ENCODE results near the gene CCDC102A.

Gene CCDC102A

GRCh38 chr16:57513371-57514102 is 22.8 kb downstream of the CCDC102A start:
- H3K9me3 ChIP-seq (ENCODE audit: control insufficient read depth, low read length), result no peaks in the 10 kb centered on the region
- H3K4me1 ChIP-seq (ENCODE audit: control insufficient read depth, insufficient read depth, low read length, poor library complexity, severe bottlenecking), result no peaks in the 10 kb centered on the region
- peaks cover 11% of the 10 kb centered on the region for H3K36me3 ChIP-seq (ENCODE audit: control insufficient read depth, insufficient read depth, low read length)
- H3K4me3 ChIP-seq (ENCODE audit: insufficient read depth, low read depth, low read length, poor library complexity, severe bottlenecking), result no peak overlapping the region
- DNase-seq, result no peak
- no peaks in the 10 kb centered on the region for H3K27me3 ChIP-seq (replicated peaks; ENCODE audit: control insufficient read depth, insufficient read depth, low read length, poor library complexity, severe bottlenecking)
- H3K27ac ChIP-seq (ENCODE audit: insufficient read depth, low read length, poor library complexity, severe bottlenecking), result no peak overlapping the region

DNA sequence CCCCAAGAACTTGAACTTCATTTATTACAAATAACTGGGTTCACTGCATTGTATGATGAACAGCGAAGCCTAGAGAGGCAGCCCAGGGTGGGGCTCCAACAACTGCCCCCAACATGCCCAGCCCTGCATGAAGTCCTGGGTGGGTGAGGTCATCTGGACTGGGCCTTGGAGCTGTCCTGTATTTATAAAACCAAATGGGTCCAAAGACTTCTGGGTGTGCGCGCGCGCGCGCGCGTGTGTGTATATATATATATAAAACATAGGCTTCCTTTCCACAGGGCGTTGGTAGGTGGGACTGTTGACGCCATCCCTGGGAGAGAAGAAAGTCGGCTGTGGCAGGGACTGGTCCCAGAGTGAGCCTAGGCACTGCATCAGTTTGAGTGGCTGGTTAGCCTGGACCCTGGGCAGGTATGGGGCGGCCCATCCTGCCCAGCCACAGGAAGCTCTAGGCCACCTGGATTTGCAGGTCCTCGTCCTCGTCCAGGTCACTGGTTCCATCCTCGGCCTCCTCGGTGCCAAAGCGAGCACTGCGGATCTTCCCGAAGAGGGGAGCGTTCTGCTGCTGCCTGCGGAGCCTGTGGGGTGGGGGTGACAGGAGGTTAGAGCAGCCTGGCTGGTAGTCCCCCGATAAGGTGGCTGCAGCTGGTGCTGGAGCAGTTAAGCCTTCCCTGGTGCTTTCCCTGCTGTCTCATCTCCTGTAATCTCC is 23.9 kb downstream of the CCDC102A start:
- no peak overlapping the region for H3K27ac ChIP-seq (ENCODE audit: insufficient read depth, low read length, poor library complexity, severe bottlenecking)
- no peaks in the 10 kb centered on the region for H3K4me1 ChIP-seq (ENCODE audit: control insufficient read depth, insufficient read depth, low read length, poor library complexity, severe bottlenecking)
- H3K9me3 ChIP-seq (ENCODE audit: control insufficient read depth, low read length), result no peaks in the 10 kb centered on the region
- H3K36me3 ChIP-seq (ENCODE audit: control insufficient read depth, insufficient read depth, low read length), result peaks cover 6% of the 10 kb centered on the region
- H3K4me3 ChIP-seq (ENCODE audit: insufficient read depth, low read depth, low read length, poor library complexity, severe bottlenecking), result no peak overlapping the region
- no peak for DNase-seq
- no peaks in the 10 kb centered on the region for H3K27me3 ChIP-seq (replicated peaks; ENCODE audit: control insufficient read depth, insufficient read depth, low read length, poor library complexity, severe bottlenecking)

DNA sequence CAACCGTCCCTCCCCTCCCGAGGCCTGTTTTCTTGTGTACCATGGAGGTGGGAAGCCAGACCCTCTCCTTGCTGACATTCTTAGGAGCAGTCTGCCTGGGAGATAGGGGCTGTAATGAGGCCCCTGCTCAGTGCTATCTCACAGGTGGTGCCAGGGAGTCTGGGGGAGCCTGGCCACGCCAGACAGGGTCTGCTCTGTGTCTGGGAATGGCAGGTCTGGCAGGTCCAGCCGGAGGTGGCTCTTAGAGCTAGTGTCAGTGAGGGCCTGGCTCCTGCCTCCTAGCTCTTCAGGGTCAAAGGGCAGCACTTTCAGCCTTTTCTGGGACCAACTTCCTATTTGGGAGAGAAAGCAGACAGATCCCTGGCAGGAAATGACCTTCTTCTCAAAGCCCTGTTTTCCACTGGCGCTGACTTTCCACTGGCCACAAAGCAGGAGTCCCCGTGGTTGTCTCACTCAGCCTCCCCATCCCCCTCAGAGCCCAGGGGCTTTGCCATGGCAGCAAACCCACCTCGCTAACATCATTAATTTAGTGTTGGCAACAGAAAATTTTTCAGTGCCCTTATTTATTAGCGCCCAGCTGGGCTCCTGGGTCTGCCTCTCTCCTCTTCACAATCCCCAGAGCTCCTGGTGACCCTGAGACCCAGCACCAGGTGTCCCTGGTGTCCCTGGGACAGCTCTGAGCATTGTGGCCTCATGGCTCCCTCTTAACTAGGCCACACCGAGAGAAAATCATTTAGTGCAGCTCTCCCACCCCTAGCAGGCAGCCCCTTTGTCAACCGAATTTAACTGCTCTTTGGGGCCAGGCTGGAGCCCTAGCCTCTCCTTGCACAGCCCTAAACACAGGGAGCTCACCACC is 26.1 kb downstream of the CCDC102A start:
- Histone ChIP-seq H3K4me3 (ENCODE audit: insufficient read depth, low read depth, low read length, poor library complexity, severe bottlenecking) (no peak overlapping the region), H3K36me3 (ENCODE audit: control insufficient read depth, insufficient read depth, low read length) (no peaks in the 10 kb centered on the region), H3K27ac (ENCODE audit: insufficient read depth, low read length, poor library complexity, severe bottlenecking) (no peak overlapping the region), H3K4me1 (ENCODE audit: control insufficient read depth, insufficient read depth, low read length, poor library complexity, severe bottlenecking) (no peaks in the 10 kb centered on the region), H3K9me3 (ENCODE audit: control insufficient read depth, low read length) (no peaks in the 10 kb centered on the region), H3K27me3 (replicated peaks; ENCODE audit: control insufficient read depth, insufficient read depth, low read length, poor library complexity, severe bottlenecking) (no peaks in the 10 kb centered on the region)
- no peak for DNase-seq

DNA sequence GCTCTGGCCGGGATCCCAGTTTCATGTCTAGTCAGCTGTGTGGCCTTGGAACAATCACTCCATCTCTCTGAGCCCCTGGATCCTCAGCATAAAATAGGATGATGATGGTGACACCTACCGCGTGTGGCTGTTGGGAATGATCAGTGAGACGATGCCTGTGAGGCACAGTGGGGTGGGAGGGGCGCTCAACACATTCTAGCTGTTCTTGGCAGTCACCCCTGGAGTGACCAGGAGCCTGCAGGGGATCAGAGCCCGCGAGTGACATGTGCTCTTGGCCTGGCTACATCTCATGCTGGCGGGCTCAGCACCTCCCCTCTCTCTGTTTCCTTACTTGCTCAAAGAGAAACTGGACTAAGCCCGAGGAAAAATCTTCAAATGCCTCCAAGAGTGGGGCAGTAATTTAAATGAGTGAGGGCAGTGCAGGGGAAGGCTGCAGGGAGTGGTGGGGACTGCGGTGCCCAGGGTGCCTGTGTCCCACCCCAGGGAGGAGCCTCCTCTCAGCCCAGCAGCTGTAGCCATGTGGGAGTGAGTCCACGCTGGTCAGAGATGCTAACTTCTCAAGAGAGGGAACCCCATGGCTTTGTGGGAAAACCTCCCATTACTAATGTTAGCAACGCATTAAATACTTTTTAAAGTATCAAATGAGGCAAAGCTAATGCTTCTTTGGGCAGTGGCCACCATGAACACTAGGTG is 27.0 kb downstream of the CCDC102A start:
- Histone ChIP-seq H3K27me3 (replicated peaks; ENCODE audit: control insufficient read depth, insufficient read depth, low read length, poor library complexity, severe bottlenecking) (no peaks in the 10 kb centered on the region), H3K9me3 (ENCODE audit: control insufficient read depth, low read length) (no peaks in the 10 kb centered on the region), H3K27ac (ENCODE audit: insufficient read depth, low read length, poor library complexity, severe bottlenecking) (no peak overlapping the region), H3K4me3 (ENCODE audit: insufficient read depth, low read depth, low read length, poor library complexity, severe bottlenecking) (no peak overlapping the region), H3K4me1 (ENCODE audit: control insufficient read depth, insufficient read depth, low read length, poor library complexity, severe bottlenecking) (no peaks in the 10 kb centered on the region), H3K36me3 (ENCODE audit: control insufficient read depth, insufficient read depth, low read length) (no peaks in the 10 kb centered on the region)
- no peak for DNase-seq

DNA sequence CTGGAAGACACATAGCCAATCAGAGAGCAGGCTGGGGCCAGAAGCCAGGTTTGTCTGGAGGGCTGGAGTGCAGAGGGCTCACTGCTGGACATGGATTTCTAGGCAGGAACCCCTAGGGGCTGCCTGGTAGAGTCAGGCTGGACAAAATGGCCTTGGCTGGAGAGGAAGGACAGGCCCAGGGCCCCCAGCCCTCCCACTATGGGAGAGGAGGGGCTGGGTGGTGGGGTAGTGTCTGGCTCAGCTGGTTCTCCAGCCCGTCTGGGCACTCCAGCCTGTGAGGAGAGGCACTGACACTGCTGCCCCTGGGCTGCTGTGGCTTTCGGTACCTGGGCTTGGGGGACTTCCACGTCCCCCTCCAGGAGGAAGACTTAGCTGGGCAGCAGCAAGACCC is 28.3 kb downstream of the CCDC102A start:
- H3K27ac ChIP-seq (ENCODE audit: insufficient read depth, low read length, poor library complexity, severe bottlenecking), result no peak overlapping the region
- no peaks in the 10 kb centered on the region for H3K4me1 ChIP-seq (ENCODE audit: control insufficient read depth, insufficient read depth, low read length, poor library complexity, severe bottlenecking)
- no peak for DNase-seq
- H3K4me3 ChIP-seq (ENCODE audit: insufficient read depth, low read depth, low read length, poor library complexity, severe bottlenecking), result no peak overlapping the region
- no peaks in the 10 kb centered on the region for H3K36me3 ChIP-seq (ENCODE audit: control insufficient read depth, insufficient read depth, low read length)
- H3K9me3 ChIP-seq (ENCODE audit: control insufficient read depth, low read length), result no peaks in the 10 kb centered on the region
- no peaks in the 10 kb centered on the region for H3K27me3 ChIP-seq (replicated peaks; ENCODE audit: control insufficient read depth, insufficient read depth, low read length, poor library complexity, severe bottlenecking)

DNA sequence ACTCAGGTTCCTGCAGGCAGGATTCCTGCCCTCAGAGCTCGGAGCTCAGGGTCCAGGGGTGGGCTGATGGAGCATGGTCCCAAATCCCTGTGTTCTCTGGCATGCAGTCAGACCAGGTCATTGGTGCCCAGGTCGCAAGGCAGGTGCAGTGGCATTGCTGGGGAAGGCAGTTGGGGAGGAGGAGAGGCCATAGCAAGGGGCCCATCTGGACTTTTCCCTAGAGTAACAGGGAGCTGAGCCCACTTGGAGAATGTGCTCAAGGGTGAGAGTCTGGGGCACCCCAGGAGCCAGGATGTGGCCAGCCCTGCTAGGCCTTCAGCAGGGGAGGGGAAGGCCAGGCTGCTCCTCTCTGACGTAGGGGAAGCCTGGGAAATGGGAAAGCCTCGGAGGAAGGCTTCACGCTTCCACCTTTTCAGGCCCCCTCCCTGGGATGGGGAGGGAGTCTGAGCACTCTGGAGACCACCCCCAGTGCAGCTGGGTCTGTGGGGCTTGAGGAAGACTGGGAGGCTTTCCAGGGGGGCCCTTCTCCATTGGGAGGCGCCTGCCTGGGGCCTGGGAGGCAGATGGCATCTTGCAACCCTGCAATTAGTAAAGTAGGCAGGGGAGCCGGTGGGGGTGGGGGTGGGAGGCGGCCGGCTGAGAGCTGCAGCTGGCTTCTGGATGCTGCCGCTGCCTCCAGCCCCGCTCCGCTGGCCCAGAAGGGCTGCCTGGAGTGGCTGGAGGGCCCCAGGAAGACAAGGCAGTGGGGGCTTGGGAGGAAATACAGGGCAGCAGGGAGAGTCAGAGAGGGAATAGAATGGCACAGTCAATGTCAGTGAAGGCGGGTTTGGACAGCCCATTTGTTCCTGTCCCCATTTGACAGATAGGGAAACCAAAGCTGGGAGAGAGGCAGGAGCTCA is 29.0 kb downstream of the CCDC102A start:
- Histone ChIP-seq H3K4me3 (ENCODE audit: insufficient read depth, low read depth, low read length, poor library complexity, severe bottlenecking) (no peak overlapping the region), H3K4me1 (ENCODE audit: control insufficient read depth, insufficient read depth, low read length, poor library complexity, severe bottlenecking) (no peaks in the 10 kb centered on the region), H3K27ac (ENCODE audit: insufficient read depth, low read length, poor library complexity, severe bottlenecking) (no peak overlapping the region), H3K9me3 (ENCODE audit: control insufficient read depth, low read length) (no peaks in the 10 kb centered on the region), H3K27me3 (replicated peaks; ENCODE audit: control insufficient read depth, insufficient read depth, low read length, poor library complexity, severe bottlenecking) (no peaks in the 10 kb centered on the region), H3K36me3 (ENCODE audit: control insufficient read depth, insufficient read depth, low read length) (no peaks in the 10 kb centered on the region)
- no peak for DNase-seq

DNA sequence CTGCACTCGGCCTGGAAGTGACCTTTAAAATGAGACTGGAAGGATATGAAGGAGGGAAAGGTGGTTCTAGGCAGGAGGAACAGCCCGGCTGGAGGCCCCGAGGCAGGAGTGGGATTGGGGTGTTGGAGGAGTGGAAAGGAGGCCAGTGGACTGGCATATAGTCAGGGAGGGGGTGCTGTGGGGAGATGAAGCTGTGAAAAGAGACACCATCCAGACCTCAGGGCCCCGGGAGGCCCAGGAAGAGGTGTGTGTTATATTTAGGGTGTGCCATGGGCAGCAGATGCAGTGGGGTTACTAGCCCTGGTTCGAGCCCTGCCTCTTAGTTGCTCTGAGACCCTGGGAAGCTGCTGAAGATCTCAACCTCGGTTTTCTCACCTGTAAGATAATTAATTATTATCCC is 31.2 kb downstream of the CCDC102A start:
- H3K9me3 ChIP-seq (ENCODE audit: control insufficient read depth, low read length), result no peaks in the 10 kb centered on the region
- no peak overlapping the region for H3K4me3 ChIP-seq (ENCODE audit: insufficient read depth, low read depth, low read length, poor library complexity, severe bottlenecking)
- DNase-seq, result no peak
- H3K36me3 ChIP-seq (ENCODE audit: control insufficient read depth, insufficient read depth, low read length), result no peaks in the 10 kb centered on the region
- H3K4me1 ChIP-seq (ENCODE audit: control insufficient read depth, insufficient read depth, low read length, poor library complexity, severe bottlenecking), result no peaks in the 10 kb centered on the region
- H3K27me3 ChIP-seq (replicated peaks; ENCODE audit: control insufficient read depth, insufficient read depth, low read length, poor library complexity, severe bottlenecking), result no peaks in the 10 kb centered on the region
- no peak overlapping the region for H3K27ac ChIP-seq (ENCODE audit: insufficient read depth, low read length, poor library complexity, severe bottlenecking)

GRCh38 chr16:57504491-57504890 is 31.9 kb downstream of the CCDC102A start:
- no peak overlapping the region for H3K27ac ChIP-seq (ENCODE audit: insufficient read depth, low read length, poor library complexity, severe bottlenecking)
- no peaks in the 10 kb centered on the region for H3K27me3 ChIP-seq (replicated peaks; ENCODE audit: control insufficient read depth, insufficient read depth, low read length, poor library complexity, severe bottlenecking)
- H3K4me3 ChIP-seq (ENCODE audit: insufficient read depth, low read depth, low read length, poor library complexity, severe bottlenecking), result no peak overlapping the region
- H3K4me1 ChIP-seq (ENCODE audit: control insufficient read depth, insufficient read depth, low read length, poor library complexity, severe bottlenecking), result no peaks in the 10 kb centered on the region
- no peaks in the 10 kb centered on the region for H3K9me3 ChIP-seq (ENCODE audit: control insufficient read depth, low read length)
- no peaks in the 10 kb centered on the region for H3K36me3 ChIP-seq (ENCODE audit: control insufficient read depth, insufficient read depth, low read length)
- no peak for DNase-seq

DNA sequence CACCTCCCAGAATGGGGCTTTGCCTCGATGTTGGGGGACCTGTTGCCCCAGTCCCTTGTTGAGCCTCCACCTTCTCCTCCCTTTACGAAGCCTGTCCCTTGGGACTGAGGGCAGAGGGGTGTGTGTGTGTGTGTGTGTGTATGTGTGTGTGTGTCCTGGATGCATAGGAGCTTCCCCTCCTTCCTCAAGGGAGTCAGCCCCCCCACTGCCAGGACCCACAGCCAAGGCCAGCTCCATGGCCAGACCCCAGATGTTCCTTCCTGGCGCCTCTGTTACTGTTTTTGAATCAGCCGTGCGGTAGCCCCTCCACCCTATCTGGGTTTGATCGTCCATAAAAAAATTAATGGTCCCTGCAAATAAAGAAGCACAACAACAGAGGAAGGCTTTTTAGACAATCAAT is 32.4 kb downstream of the CCDC102A start:
- Histone ChIP-seq H3K4me1 (ENCODE audit: control insufficient read depth, insufficient read depth, low read length, poor library complexity, severe bottlenecking) (no peaks in the 10 kb centered on the region), H3K27me3 (replicated peaks; ENCODE audit: control insufficient read depth, insufficient read depth, low read length, poor library complexity, severe bottlenecking) (no peaks in the 10 kb centered on the region), H3K4me3 (ENCODE audit: insufficient read depth, low read depth, low read length, poor library complexity, severe bottlenecking) (no peak overlapping the region), H3K27ac (ENCODE audit: insufficient read depth, low read length, poor library complexity, severe bottlenecking) (no peak overlapping the region), H3K9me3 (ENCODE audit: control insufficient read depth, low read length) (no peaks in the 10 kb centered on the region), H3K36me3 (ENCODE audit: control insufficient read depth, insufficient read depth, low read length) (no peaks in the 10 kb centered on the region)
- DNase-seq, result no peak

Data from effector memory CD4-positive, alpha-beta T cell (primary cell).